A549 (cell line): Measurements from ENCODE around the gene F2R. TPM values are rescaled to one million over a fixed set of nuclear protein-coding genes. Genes with fewer than 3 reads are reported as not detected.

Source experiments
- ATAC-seq, 2 experiments: fragments of 200-7000 bp in 1 of 2; fragments of >200 bp in 1 of 2; cut with Nextera tagmentation in 1 of 2; cut with Tn5 transposase in 1 of 2; 3 replicates each; pipeline versions ENCODE4 v1.8.0 to v1.9.1; 2018 to 2020; ENCODE audit warnings: mild to moderate bottlenecking in 1 of 2, moderate library complexity in 1 of 2
- CTCF ChIA-PET: fragments of 300-600 bp; sonication (Branson Sonifier 250); formaldehyde crosslinking; extraction: SDS; loops from one replicate; lab custom pipeline; 2021; ENCODE audit warnings: antibody characterized with exemption, inconsistent platforms; lab: Yijun Ruan, JAX
- POLR2A ChIA-PET: fragments of 350-600 bp; formaldehyde crosslinking; extraction: SDS; loops from one replicate; lab custom pipeline; 2021; ENCODE audit warnings: antibody characterized with exemption, inconsistent platforms; lab: Yijun Ruan, JAX
- DNase-seq, 2 experiments: peaks; one replicate each; pipeline versions ENCODE4 v3.0.0 to v3.0.0-alpha.2; 2011 to 2016; ENCODE audit warnings: low read depth in 1 of 2, low spot score in 1 of 2
- FAIRE-seq: peaks from 2 replicates; lab custom pipeline; 2011; peaks lifted over from hg19 to GRCh38; lab: Jason Lieb, UNC
- H3K27ac ChIP-seq, 2 experiments: fragments of >200 bp; sonication (Bioruptor Twin); formaldehyde crosslinking; 3 replicates each; pipeline ENCODE4 v1.5.1; 2016 to 2017
- H3K4me1 ChIP-seq: fragments of >200 bp; sonication (Bioruptor Twin); formaldehyde crosslinking; 3 replicates; pipeline ENCODE4 v1.6.1; 2016
- H3K4me2 ChIP-seq: fragments of >200 bp; sonication (Bioruptor Twin); formaldehyde crosslinking; 3 replicates; pipeline ENCODE4 v1.6.1; 2016
- H3K4me3 ChIP-seq: fragments of >200 bp; sonication (Bioruptor Twin); formaldehyde crosslinking; 3 replicates; pipeline ENCODE4 v1.5.1; 2016
- H3K9me3 ChIP-seq: fragments of >200 bp; sonication (Bioruptor Twin); formaldehyde crosslinking; 3 replicates; pipeline ENCODE4 v1.6.1; 2016
- BCL3 ChIP-seq: fragments of >200 bp; sonication (Bioruptor Twin); formaldehyde crosslinking; IDR thresholded peaks from 3 replicates; pipeline ENCODE4 v1.6.1; 2016
- CTCF ChIP-seq: fragments of >200 bp; sonication (Bioruptor Twin); formaldehyde crosslinking; IDR thresholded peaks from 3 replicates; pipeline ENCODE4 v1.5.1; 2016
- EHF ChIP-seq: fragments of 250-450 bp; sonication (Bioruptor Pico); IDR thresholded peaks from 2 replicates; pipeline ENCODE4 v1.5.0; 2020; ENCODE audit warnings: mild to moderate bottlenecking
- EHMT2 ChIP-seq: fragments of 200-600 bp; sonication (generic); IDR thresholded peaks from 2 replicates; pipeline ENCODE4 v1.6.1; 2016; ENCODE audit warnings: antibody characterized with exemption, low read depth, mild to moderate bottlenecking, moderate library complexity
- EP300 ChIP-seq, 2 experiments: fragments of >200 bp; sonication (Bioruptor Twin); formaldehyde crosslinking; IDR thresholded peaks; 2 replicates in 1 of 2; 3 replicates in 1 of 2; pipeline ENCODE4 v1.6.1; 2016 to 2017
- FOSL2 ChIP-seq, 2 experiments: fragments of 450-650 bp in 1 of 2; fragments of >200 bp in 1 of 2; sonication (Bioruptor Twin) in 1 of 2; formaldehyde crosslinking; IDR thresholded peaks; 2 replicates each; pipeline versions ENCODE4 v1.5.0 to v1.6.1; 2016 to 2020; ENCODE audit warnings: mild to moderate bottlenecking in 1 of 2, moderate library complexity in 1 of 2
- HDAC2 ChIP-seq: fragments of 200-600 bp; sonication (generic); IDR thresholded peaks from 2 replicates; pipeline ENCODE4 v1.6.1; 2016
- HMGXB4 ChIP-seq: fragments of 250-450 bp; sonication (Bioruptor Pico); IDR thresholded peaks from 2 replicates; pipeline ENCODE4 v1.5.0; 2021; ENCODE audit warnings: mild to moderate bottlenecking, moderate library complexity, borderline replicate concordance
- HOXA7 ChIP-seq: fragments of 250-450 bp; sonication (Bioruptor Pico); IDR thresholded peaks from 2 replicates; pipeline ENCODE4 v1.5.0; 2020; ENCODE audit warnings: mild to moderate bottlenecking, moderate library complexity
- MAFK ChIP-seq: fragments of 450-650 bp; IDR thresholded peaks from 2 replicates; pipeline ENCODE4 v1.6.1; 2014; ENCODE audit not compliant: partially characterized antibody
- MAZ ChIP-seq: fragments of 150-350 bp; IDR thresholded peaks from 2 replicates; pipeline ENCODE4 v1.6.1; 2014; ENCODE audit warnings: antibody characterized with exemption, low read depth, low read length, borderline replicate concordance
- NR3C1 ChIP-seq: fragments of >200 bp; sonication (Bioruptor Twin); formaldehyde crosslinking; IDR thresholded peaks from 3 replicates; pipeline ENCODE4 v1.6.1; 2017
- POLR2A ChIP-seq: IDR thresholded peaks from 2 replicates; pipeline ENCODE4 v1.6.1; 2012; ENCODE audit warnings: mild to moderate bottlenecking, low read length
- POLR2AphosphoS2 ChIP-seq: conservative IDR thresholded peaks from 2 replicates; pipeline ENCODE4 v1.6.1; 2012; ENCODE audit warnings: low read length, improper control_type of control experiment, inconsistent platforms
- RAD21 ChIP-seq, 2 experiments: fragments of >200 bp in 1 of 2; sonication (Bioruptor Twin) in 1 of 2; formaldehyde crosslinking in 1 of 2; IDR thresholded peaks in 1 of 2; conservative IDR thresholded peaks in 1 of 2; 2 replicates in 1 of 2; 3 replicates in 1 of 2; pipeline ENCODE4 v1.6.1; 2012 to 2018; ENCODE audit warnings: inconsistent platforms in 1 of 2
- RARB ChIP-seq: fragments of 250-450 bp; sonication (Bioruptor Pico); IDR thresholded peaks from 2 replicates; pipeline ENCODE4 v1.8.0; 2021; ENCODE audit warnings: mild to moderate bottlenecking, moderate library complexity
- RCOR1 ChIP-seq: fragments of 150-350 bp; IDR thresholded peaks from 2 replicates; pipeline ENCODE4 v1.6.1; 2014; ENCODE audit warnings: antibody characterized with exemption, low read length, low read depth
- RFX5 ChIP-seq: fragments of 450-650 bp; IDR thresholded peaks from 2 replicates; pipeline ENCODE4 v1.7.1; 2014; ENCODE audit warnings: antibody characterized with exemption, mild to moderate bottlenecking, moderate library complexity
- SMC3 ChIP-seq: fragments of >200 bp; sonication (Bioruptor Twin); formaldehyde crosslinking; IDR thresholded peaks from 3 replicates; pipeline ENCODE4 v1.6.1; 2018; ENCODE audit warnings: inconsistent platforms
- ZC3H11A ChIP-seq: fragments of 450-650 bp; IDR thresholded peaks from 2 replicates; pipeline ENCODE4 v1.6.1; 2014; ENCODE audit warnings: antibody characterized with exemption, mild to moderate bottlenecking
- ZSCAN20 ChIP-seq: fragments of 250-450 bp; sonication (Bioruptor Pico); IDR thresholded peaks from 2 replicates; pipeline ENCODE4 v1.8.0; 2022; ENCODE audit warnings: mild to moderate bottlenecking, moderate library complexity
- WGBS: methylation state at CpG from one replicate; pipeline ENCODE4 v1.1.6; 2017; ENCODE audit errors: missing lambda C conversion rate; 5-methylcytosine and 5-hydroxymethylcytosine counted together
- polyA plus RNA-seq, 4 experiments: library from polyadenylated mRNA; depleted of rRNA in 3 of 4; stranded (reverse); fragments of >200 nt; fragmentation: RNase III in 1 of 4; extraction: RNeasy Plus Mini Kit Qiagen cat#74134 plus additional on column Dnase treatment in 1 of 4; gene quantifications; 2 replicates in 3 of 4; 3 replicates in 1 of 4; pipeline ENCODE4 v1.2.3, GENCODE V29; 2011 to 2017

The F2R gene
- polyA plus RNA-seq, 2 of the 4 experiments (the other 2 are of a cell fraction), result 30.4 to 114 TPM

GRCh38 chr5:76696251-76696650, 19.7 kb upstream of the F2R start:
- H3K9me3 ChIP-seq, result no peaks in the 10 kb centered on the region
- FAIRE-seq, result peak; percentile 43
- H3K27ac ChIP-seq, result no peak overlapping the region
- no peak overlapping the region for H3K4me3 ChIP-seq
- POLR2A ChIA-PET, result no interaction called here
- ATAC-seq, result no peak
- CTCF ChIA-PET, result interaction anchor here (0.6 to 3.5 kb wide), 2 partner anchors 17 to 78 kb away, joined by 4 to 12 read pairs; no protein-coding TSS in a partner anchor
- 98% methylated on average over 1 of the region's 1 CpG for WGBS
- DNase-seq, result no peak
- H3K4me1 ChIP-seq, result peaks cover 15% of the 10 kb centered on the region
- TF ChIP-seq MAZ (no peak), EHF (CRISPR knock-in tag) (no peak), POLR2A (no peak), RARB (CRISPR knock-in tag) (no peak), RFX5 (no peak), ZC3H11A (no peak), ZSCAN20 (CRISPR knock-in tag) (no peak), MAFK (no peak), SMC3 (no peak), BCL3 (no peak), HMGXB4 (no peak), EP300 (IDR thresholded peaks at IDR 0.05) (no peak)
- H3K4me2 ChIP-seq, result no peak overlapping the region

- Histone ChIP-seq H3K9me3 (no peaks in the 10 kb centered on the region), H3K4me3 (no peak overlapping the region), H3K4me2 (no peak overlapping the region), H3K4me1 (peaks cover 14% of the 10 kb centered on the region), H3K27ac (no peak overlapping the region)
- TF ChIP-seq MAFK (peak; percentile 34), RCOR1 (no peak)
- ATAC-seq, result no peak
- WGBS, result 91% methylated on average over 5 of the region's 5 CpGs
- FAIRE-seq, result no peak
- no peak for DNase-seq
- ChIA-PET CTCF (interaction anchor here (1.3 kb wide), 2 partner anchors 8 to 20 kb away, joined by 3 to 4 read pairs; no protein-coding TSS in a partner anchor), POLR2A (no interaction called here)
These were observed 18.3 kb upstream of the F2R start for GRCh38 chr5:76697670-76698069.

GRCh38 chr5:76700571-76700970, 15.4 kb upstream of the F2R start:
- no peak overlapping the region for H3K4me3 ChIP-seq
- peak overlapping the region; percentile 44; the same call in 2 of the 3 replicates for H3K4me2 ChIP-seq
- DNase-seq (no peak), ATAC-seq (no peak), FAIRE-seq (no peak)
- H3K27ac ChIP-seq, result no peak overlapping the region
- no peak for TF ChIP-seq RCOR1
- TF ChIP-seq CTCF, result no peak
- TF ChIP-seq FOSL2 (IDR thresholded peaks at IDR 0.05), result no peak
- TF ChIP-seq FOSL2 (CRISPR knock-in tag; IDR thresholded peaks at IDR 0.05), result no peak
- TF ChIP-seq HDAC2, result no peak
- no peak for TF ChIP-seq EHMT2
- TF ChIP-seq HOXA7 (CRISPR knock-in tag), result no peak
- no peak for TF ChIP-seq RAD21 (conservative IDR thresholded peaks at IDR 0.05 in 1 of 2, IDR thresholded peaks at IDR 0.05 in 1 of 2)
- TF ChIP-seq NR3C1, result no peak
- no peak for TF ChIP-seq POLR2AphosphoS2
- POLR2A ChIA-PET, result interaction anchor here (0.9 kb wide), 1 partner anchor 11 kb away, joined by 3 read pairs; no protein-coding TSS in a partner anchor
- peaks cover 14% of the 10 kb centered on the region for H3K4me1 ChIP-seq
- CTCF ChIA-PET, result interaction anchor here (0.8 to 1.8 kb wide), 5 partner anchors 10 to 74 kb away, joined by 3 to 4 read pairs (median 3); no protein-coding TSS in a partner anchor
- no peaks in the 10 kb centered on the region for H3K9me3 ChIP-seq
- 88% methylated on average over 2 of the region's 2 CpGs for WGBS
